Ovary (tissue), 3 donors: ENCODE results near the gene SH3TC2.

Experiments used
- CTCF ChIP-seq, 3 donors: fragments of 450-650 bp in 2 of 3; fragments of 200-600 bp in 1 of 3; IDR thresholded peaks; one replicate each; pipeline versions ENCODE4 v1.5.1 to v1.8.0; 2016 to 2022; ENCODE audit warnings: antibody characterized with exemption in 3 of 3, mild to moderate bottlenecking in 1 of 3
- EP300 ChIP-seq: sonication (generic); formaldehyde crosslinking; IDR thresholded peaks from one replicate; pipeline ENCODE4 v1.6.1; 2017; ENCODE audit warnings: antibody characterized with exemption
- POLR2A ChIP-seq: fragments of 450-650 bp; IDR thresholded peaks from one replicate; pipeline ENCODE4 v1.6.1; 2017; ENCODE audit warnings: antibody characterized with exemption, mild to moderate bottlenecking, moderate library complexity
- donor health status: DM: no; HTN: no; CAD: no.

- no peak for TF ChIP-seq CTCF (IDR thresholded peaks at IDR 0.05)
- no peak for TF ChIP-seq POLR2A
- no peak for TF ChIP-seq EP300
These were observed 64.6 kb downstream of the SH3TC2 start for GRCh38 chr5:148998174-148998797.
